Astrocyte of the cerebellum (primary cell): ENCODE data around the gene NEMF.

Experiments
- DNase-seq: peaks from one replicate; pipeline ENCODE4 v3.0.0-alpha.2; 2011; ENCODE audit warnings: low read depth
- H3K4me3 ChIP-seq: 2 replicates; pipeline ENCODE4 v1.5.1; 2011; ENCODE audit warnings: mild to moderate bottlenecking, low read depth, low read length, moderate library complexity
- in situ Hi-C: cut with HindIII; loops from 2 replicates; pipeline ENCODE4 v1.10.0; 2017; ENCODE audit warnings: low sequenced_read_pairs
- TF ChIP-seq, protein P1 (sequence below): IDR thresholded peaks from 2 replicates; pipeline ENCODE4 v1.5.1; 2012; ENCODE audit warnings: low read length, low read depth, moderate library complexity, mild to moderate bottlenecking; ENCODE audit errors: missing control alignments

The NEMF gene

DNA sequence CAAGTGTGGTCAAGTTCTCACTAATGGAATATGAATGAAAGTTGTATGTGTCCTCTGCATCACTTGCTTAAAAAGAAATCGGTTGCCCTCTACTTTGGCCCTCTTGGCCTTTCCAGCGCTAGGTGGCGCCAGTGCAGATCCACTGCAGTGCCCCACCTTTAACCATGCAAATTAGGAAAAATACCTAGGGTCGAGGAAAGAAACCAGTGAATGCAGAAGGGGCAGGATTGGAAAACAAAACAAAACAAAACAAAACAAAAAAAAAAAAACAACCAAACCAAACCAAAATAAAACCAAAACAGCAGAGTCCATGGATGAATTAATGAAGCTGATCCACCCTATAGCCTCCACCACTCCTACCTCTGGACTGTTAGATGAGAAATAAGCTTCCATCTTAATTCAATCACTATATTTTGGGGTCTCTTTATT is 12.9 kb upstream of the NEMF start:
- in situ Hi-C loops = loop anchor here (10.0 kb wide), 1 partner anchor 259 kb away; no protein-coding TSS in a partner anchor

DNA sequence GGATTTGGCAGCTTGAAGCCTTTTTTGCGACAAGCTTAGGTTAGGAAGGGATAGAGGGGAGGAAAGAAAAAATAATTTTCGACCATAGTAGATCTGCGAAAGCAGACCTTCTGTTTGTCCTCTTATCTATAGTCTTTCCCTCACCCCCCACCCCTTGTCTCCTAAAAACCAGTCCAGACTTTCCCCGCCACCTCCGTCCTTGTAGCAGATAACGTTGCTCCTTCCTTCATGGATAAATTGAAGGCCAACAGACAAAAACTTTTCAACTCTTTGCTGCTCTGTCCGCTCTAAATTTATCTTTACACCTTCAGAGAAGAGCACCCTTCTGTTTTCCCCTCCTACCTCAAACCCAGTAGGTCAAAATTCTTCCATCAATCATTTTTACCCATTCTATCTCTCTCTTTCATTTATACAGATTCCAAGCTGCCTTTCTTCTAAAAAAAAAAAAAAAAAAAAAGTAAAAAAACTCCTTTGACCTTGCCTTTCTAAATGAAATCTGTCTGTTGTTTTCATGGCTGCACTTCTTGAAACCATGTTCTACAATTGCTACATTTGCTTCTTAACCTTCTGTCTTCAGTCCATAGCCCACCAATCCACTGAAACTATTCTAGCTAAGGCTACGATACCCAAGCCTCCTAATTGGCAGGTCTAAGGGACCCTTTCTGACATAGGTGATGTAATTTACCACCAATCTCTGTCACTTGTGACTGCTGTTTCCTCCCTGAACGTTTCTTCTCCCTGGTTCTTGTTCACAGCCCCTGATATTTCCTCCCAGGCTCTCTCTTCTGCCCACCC is 11.1 kb upstream of the NEMF start:
- TF ChIP-seq, protein P1, sequence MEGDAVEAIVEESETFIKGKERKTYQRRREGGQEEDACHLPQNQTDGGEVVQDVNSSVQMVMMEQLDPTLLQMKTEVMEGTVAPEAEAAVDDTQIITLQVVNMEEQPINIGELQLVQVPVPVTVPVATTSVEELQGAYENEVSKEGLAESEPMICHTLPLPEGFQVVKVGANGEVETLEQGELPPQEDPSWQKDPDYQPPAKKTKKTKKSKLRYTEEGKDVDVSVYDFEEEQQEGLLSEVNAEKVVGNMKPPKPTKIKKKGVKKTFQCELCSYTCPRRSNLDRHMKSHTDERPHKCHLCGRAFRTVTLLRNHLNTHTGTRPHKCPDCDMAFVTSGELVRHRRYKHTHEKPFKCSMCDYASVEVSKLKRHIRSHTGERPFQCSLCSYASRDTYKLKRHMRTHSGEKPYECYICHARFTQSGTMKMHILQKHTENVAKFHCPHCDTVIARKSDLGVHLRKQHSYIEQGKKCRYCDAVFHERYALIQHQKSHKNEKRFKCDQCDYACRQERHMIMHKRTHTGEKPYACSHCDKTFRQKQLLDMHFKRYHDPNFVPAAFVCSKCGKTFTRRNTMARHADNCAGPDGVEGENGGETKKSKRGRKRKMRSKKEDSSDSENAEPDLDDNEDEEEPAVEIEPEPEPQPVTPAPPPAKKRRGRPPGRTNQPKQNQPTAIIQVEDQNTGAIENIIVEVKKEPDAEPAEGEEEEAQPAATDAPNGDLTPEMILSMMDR = no peak
- peak overlapping the region; percentile 85 for H3K4me3 ChIP-seq
- no peak for DNase-seq
- in situ Hi-C loops = loop anchor here (10.0 kb wide), 1 partner anchor 261 kb away; no protein-coding TSS in a partner anchor

More for the DNA sequence above, 12.9 kb upstream of the NEMF start:
- no peak overlapping the region for H3K4me3 ChIP-seq
- TF ChIP-seq, protein P1 = peak; percentile 93
- peak; percentile 46 for DNase-seq

DNA sequence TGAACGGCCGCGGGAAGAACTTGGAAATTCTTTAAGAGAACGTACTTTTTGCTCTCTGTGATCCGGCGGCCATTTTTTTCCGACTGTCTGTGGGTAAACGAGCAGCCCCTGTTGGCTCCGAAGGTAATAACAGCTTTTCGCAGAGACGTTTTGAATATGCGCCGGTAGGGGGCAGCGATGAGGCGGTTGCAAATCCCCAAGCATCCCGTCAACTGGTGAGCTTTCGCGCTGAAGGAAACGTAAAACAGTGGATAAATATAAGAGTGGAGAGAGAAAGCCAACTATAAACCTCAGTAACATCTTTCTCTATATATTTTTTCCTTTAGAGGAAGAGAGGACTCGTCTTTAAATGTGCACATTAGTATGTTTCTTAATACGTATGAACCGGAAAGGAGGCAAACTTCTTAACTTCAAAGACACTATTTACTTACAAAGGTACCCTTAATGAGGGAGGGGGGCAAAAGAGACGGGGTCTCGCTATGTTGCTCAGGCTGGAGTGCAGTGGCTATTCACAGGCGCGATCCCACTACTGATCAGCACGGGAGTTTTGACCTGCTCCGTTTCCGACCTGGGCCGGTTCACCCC is 9.6 kb upstream of the NEMF start:
- in situ Hi-C loops = loop anchor here (10.0 kb wide), 1 partner anchor 263 kb away; no protein-coding TSS in a partner anchor
- TF ChIP-seq, protein P1 = peak; percentile 100
- DNase-seq = peak; percentile 80
- peak overlapping the region; percentile 85 for H3K4me3 ChIP-seq

DNA sequence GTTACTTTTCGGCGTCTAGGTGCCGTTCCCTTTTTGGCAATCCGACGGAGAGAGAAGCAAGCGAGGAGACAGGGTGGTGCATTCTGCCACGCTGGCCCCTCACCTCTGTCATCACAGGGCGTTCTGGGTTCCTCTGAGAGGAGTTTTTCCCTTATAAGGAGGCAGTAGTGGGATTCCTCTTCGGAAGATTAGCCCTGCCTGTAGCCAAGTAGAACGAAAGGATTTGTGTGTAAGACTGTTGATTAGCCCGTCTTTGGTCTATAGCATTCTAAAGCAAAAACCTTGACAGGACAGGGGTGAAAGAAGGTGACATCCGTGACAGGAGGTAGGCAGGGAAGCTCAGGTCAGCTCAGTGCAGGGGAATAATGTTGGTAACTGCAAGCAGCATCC is 9.1 kb upstream of the NEMF start:
- H3K4me3 ChIP-seq = peak overlapping the region; percentile 85
- TF ChIP-seq, protein P1 = no peak
- in situ Hi-C loops = loop anchor here (10.0 kb wide), 1 partner anchor 263 kb away; no protein-coding TSS in a partner anchor
- peak; percentile 58 for DNase-seq

DNA sequence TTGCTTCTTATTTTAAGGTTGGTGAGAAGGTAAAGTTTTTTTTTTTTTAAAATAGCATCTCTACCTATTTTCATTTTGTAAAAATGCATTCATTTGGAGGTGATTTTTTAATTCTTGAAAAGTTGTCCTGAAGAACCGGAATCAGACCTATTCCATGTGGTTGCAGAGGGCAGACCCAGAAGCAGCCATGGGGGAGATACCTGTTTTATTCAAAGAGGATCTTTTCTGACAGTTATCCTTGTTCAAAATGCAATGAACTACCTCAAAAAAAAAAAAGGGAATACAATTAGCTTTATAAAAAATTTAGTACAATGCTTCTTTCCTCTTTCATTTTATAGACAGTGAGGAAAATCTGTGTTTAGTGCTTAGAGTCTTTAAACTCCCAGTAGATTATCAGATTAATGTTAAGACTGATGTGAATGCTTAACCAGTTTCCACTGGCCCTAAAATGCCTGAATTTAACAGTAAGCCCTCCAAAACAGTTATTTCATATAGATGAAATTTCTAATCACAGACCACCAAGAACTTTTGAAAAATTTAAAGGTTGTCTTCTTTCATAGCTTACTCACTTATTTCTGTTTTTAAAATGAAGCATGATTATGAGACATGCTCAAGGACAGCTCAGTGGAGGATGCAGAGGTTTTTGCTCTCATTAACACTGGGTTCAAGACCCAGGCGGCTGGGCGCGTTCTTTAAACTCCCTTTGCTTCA is 8.6 kb upstream of the NEMF start:
- TF ChIP-seq, protein P1 = no peak
- no peak for DNase-seq
- peak overlapping the region; percentile 85 for H3K4me3 ChIP-seq
- in situ Hi-C loops = loop anchor here (10.0 kb wide), 1 partner anchor 264 kb away; no protein-coding TSS in a partner anchor

DNA sequence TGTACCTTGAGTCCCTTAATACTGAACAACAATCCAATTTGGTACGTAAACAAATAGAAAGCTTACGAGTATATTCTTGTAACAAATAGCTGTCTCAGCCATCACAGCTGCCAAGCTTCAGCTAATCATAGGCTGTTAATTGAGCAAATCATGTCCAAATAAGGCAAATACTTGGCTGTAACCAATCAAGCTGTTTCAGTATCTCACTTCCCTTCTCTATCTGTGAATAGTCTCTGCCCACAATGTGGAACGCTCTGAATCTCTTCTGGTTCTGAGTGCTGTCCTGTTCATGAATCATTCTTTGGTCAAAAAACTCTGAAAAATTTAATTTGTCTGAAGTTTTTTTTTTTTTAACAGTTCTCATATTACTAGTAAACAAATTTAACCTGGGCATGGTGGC is 5.8 kb upstream of the NEMF start:
- in situ Hi-C loops = no loop called here
- no peak overlapping the region for H3K4me3 ChIP-seq
- TF ChIP-seq, protein P1 = no peak
- no peak for DNase-seq
